GM20431 (cell line): ENCODE results near the gene INAFM1.
"Not testable (repeated sequence)": the region's sequence is repeated elsewhere in the genome, so short reads cannot be mapped to it uniquely, and the experiment has no call there.

Source experiments
- in situ Hi-C: fragments of 300-500 bp; cut with MseI, MboI; formaldehyde crosslinking; loops from one replicate; pipeline ENCODE4 v1.15.0; 2020; ENCODE audit warnings: low sequenced_read_pairs; ENCODE audit not compliant: unreplicated experiment

Gene INAFM1

GRCh38 chr19:47240996-47241918 lies 33.4 kb upstream of the INAFM1 start:
- in situ Hi-C loops: no loop called here

- in situ Hi-C loops: no loop called here
Measured at GRCh38 chr19:47241919-47242577, 32.6 kb upstream of the INAFM1 start.

- in situ Hi-C loops: no loop called here
Measured at GRCh38 chr19:47243364-47243775, 31.3 kb upstream of the INAFM1 start.

GRCh38 chr19:47243776-47244547 lies 30.7 kb upstream of the INAFM1 start:
- in situ Hi-C loops: no loop called here

GRCh38 chr19:47247308-47247990 lies 27.2 kb upstream of the INAFM1 start:
- in situ Hi-C loops: no loop called here

- in situ Hi-C loops: not testable (repeated sequence)
Measured at GRCh38 chr19:47253016-47253415, 21.7 kb upstream of the INAFM1 start.

GRCh38 chr19:47253467-47253881 lies 21.2 kb upstream of the INAFM1 start:
- in situ Hi-C loops: no loop called here

GRCh38 chr19:47253970-47254369 lies 20.7 kb upstream of the INAFM1 start:
- in situ Hi-C loops: no loop called here

GRCh38 chr19:47255879-47256692 lies 18.6 kb upstream of the INAFM1 start, which contains the start of gene CCDC9:
TSS of gene CCDC9 (plus strand) at chr19:47256525. CDS start at chr19:47258401, 1,876 bp downstream.
- in situ Hi-C loops: no loop called here

GRCh38 chr19:47256693-47257410 lies 17.8 kb upstream of the INAFM1 start:
- in situ Hi-C loops: no loop called here

GRCh38 chr19:47257411-47258169 lies 17.1 kb upstream of the INAFM1 start:
- in situ Hi-C loops: no loop called here

GRCh38 chr19:47258434-47258833 lies 16.3 kb upstream of the INAFM1 start:
- in situ Hi-C loops: no loop called here

GRCh38 chr19:47258895-47259555 lies 15.7 kb upstream of the INAFM1 start:
- in situ Hi-C loops: no loop called here

GRCh38 chr19:47260476-47260875 lies 14.2 kb upstream of the INAFM1 start:
- in situ Hi-C loops: no loop called here

- in situ Hi-C loops: not testable (repeated sequence)
Measured at GRCh38 chr19:47261946-47262793, 12.5 kb upstream of the INAFM1 start.

GRCh38 chr19:47264629-47265028 lies 10.1 kb upstream of the INAFM1 start:
- in situ Hi-C loops: no loop called here
